Parathyroid adenoma (tissue), 2 donors: Measurements from ENCODE around the gene POU1F1.
"Not testable (repeated sequence)": the region's sequence is repeated elsewhere in the genome, so short reads cannot be mapped to it uniquely, and the experiment has no call there.

ENCODE experiments used
- H2AFZ ChIP-seq: fragments of 300-600 bp; sonication (generic); one replicate; pipeline ENCODE4 v1.7.0; 2017; ENCODE audit warnings: antibody characterized with exemption, mild to moderate bottlenecking
- H3K27ac ChIP-seq: fragments of 300-600 bp; sonication (generic); one replicate; pipeline ENCODE4 v1.7.0; 2017
- H3K27me3 ChIP-seq: fragments of 300-600 bp; sonication (generic); one replicate; pipeline ENCODE4 v1.7.0; 2017; ENCODE audit warnings: low read length; ENCODE audit not compliant: control insufficient read depth, insufficient read depth
- H3K36me3 ChIP-seq: fragments of 300-600 bp; sonication (generic); one replicate; pipeline ENCODE4 v1.7.0; 2017; ENCODE audit warnings: low read length; ENCODE audit not compliant: control insufficient read depth, insufficient read depth
- H3K4me1 ChIP-seq: fragments of 300-600 bp; sonication (generic); one replicate; pipeline ENCODE4 v1.7.0; 2017; ENCODE audit warnings: control low read depth
- H3K4me2 ChIP-seq: fragments of 300-600 bp; sonication (generic); one replicate; pipeline ENCODE4 v1.7.0; 2017; ENCODE audit warnings: low read length
- H3K4me3 ChIP-seq: fragments of 300-600 bp; sonication (generic); one replicate; pipeline ENCODE4 v1.7.0; 2017; ENCODE audit warnings: low read depth, low read length
- H3K79me2 ChIP-seq: fragments of 300-600 bp; sonication (generic); one replicate; pipeline ENCODE4 v1.7.0; 2017; ENCODE audit warnings: control low read depth
- H3K9ac ChIP-seq: fragments of 300-600 bp; sonication (generic); one replicate; pipeline ENCODE4 v1.7.0; 2017; ENCODE audit warnings: mild to moderate bottlenecking
- H3K9me3 ChIP-seq: fragments of 300-600 bp; sonication (generic); one replicate; pipeline ENCODE4 v1.7.0; 2017; ENCODE audit warnings: low read length; ENCODE audit not compliant: control insufficient read depth
- TF ChIP-seq, protein P1 (sequence below): fragments of 300-600 bp; sonication (generic); IDR thresholded peaks from one replicate; pipeline ENCODE4 v1.7.0; 2017; ENCODE audit warnings: antibody characterized with exemption, mild to moderate bottlenecking
- donor health status: primary hyperparathyroidism.

POU1F1 gene

DNA sequence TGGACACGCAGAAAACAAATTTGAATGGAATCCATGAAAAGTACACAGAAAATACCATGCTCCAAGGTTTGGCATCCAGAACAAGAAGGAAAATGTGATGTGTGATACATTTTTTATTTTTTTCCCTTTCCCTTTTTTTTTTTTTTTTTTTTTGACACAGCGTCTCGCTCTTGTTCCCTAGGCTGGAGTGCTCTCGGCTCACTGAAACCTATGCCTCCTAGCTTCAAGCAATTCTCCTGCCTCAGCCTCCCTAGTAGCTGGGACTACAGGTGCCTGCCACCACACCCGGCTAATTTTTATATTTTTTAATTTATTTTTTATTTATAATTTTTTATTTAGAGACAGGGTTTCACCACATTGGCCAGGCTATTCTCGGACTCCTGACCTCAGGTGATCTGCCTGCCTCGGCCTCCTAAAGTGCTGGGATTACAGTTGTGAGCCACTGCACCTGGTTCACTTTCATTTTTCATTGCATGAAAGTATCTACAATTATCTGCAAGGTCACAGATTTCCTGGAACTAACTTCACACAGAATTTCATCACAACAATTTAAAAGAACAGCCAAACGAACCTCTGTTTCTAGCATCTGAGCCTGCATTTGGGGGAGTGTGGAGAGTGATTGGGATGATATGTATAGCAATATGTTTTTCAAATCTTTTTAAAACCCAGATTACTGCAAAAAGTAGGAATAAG lies 8.3 kb downstream of the POU1F1 start:
- Histone ChIP-seq H3K4me2 (no peak overlapping the region), H3K4me1 (no peaks in the 10 kb centered on the region), H3K4me3 (no peak overlapping the region), H3K36me3 (no peaks in the 10 kb centered on the region), H3K9ac (no peak overlapping the region), H3K79me2 (no peaks in the 10 kb centered on the region), H3K27me3 (no peaks in the 10 kb centered on the region), H3K27ac (no peak overlapping the region), H2AFZ (no peak overlapping the region), H3K9me3 (no peaks in the 10 kb centered on the region)
- TF ChIP-seq, protein P1, sequence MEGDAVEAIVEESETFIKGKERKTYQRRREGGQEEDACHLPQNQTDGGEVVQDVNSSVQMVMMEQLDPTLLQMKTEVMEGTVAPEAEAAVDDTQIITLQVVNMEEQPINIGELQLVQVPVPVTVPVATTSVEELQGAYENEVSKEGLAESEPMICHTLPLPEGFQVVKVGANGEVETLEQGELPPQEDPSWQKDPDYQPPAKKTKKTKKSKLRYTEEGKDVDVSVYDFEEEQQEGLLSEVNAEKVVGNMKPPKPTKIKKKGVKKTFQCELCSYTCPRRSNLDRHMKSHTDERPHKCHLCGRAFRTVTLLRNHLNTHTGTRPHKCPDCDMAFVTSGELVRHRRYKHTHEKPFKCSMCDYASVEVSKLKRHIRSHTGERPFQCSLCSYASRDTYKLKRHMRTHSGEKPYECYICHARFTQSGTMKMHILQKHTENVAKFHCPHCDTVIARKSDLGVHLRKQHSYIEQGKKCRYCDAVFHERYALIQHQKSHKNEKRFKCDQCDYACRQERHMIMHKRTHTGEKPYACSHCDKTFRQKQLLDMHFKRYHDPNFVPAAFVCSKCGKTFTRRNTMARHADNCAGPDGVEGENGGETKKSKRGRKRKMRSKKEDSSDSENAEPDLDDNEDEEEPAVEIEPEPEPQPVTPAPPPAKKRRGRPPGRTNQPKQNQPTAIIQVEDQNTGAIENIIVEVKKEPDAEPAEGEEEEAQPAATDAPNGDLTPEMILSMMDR, result no peak

- no peak overlapping the region for H3K4me3 ChIP-seq
- H3K9me3 ChIP-seq, result no peaks in the 10 kb centered on the region
- no peaks in the 10 kb centered on the region for H3K27me3 ChIP-seq
- H2AFZ ChIP-seq, result no peak overlapping the region
- no peak overlapping the region for H3K4me2 ChIP-seq
- no peaks in the 10 kb centered on the region for H3K4me1 ChIP-seq
- H3K36me3 ChIP-seq, result no peaks in the 10 kb centered on the region
- no peaks in the 10 kb centered on the region for H3K79me2 ChIP-seq
- TF ChIP-seq, protein P1, result no peak
- no peak overlapping the region for H3K9ac ChIP-seq
- H3K27ac ChIP-seq, result no peak overlapping the region
Observed at GRCh38 chr3:87261925-87262324, 14.5 kb downstream of the POU1F1 start.

GRCh38 chr3:87260270-87260669 lies 16.1 kb downstream of the POU1F1 start:
- Histone ChIP-seq H3K4me2 (no peak overlapping the region), H3K9me3 (no peaks in the 10 kb centered on the region), H3K79me2 (no peaks in the 10 kb centered on the region), H3K9ac (no peak overlapping the region), H3K27ac (no peak overlapping the region), H3K4me1 (no peaks in the 10 kb centered on the region), H2AFZ (no peak overlapping the region), H3K27me3 (no peaks in the 10 kb centered on the region), H3K36me3 (no peaks in the 10 kb centered on the region), H3K4me3 (no peak overlapping the region)
- TF ChIP-seq, protein P1, result peak; percentile 58

- no peak overlapping the region for H2AFZ ChIP-seq
- no peak overlapping the region for H3K9ac ChIP-seq
- no peaks in the 10 kb centered on the region for H3K9me3 ChIP-seq
- H3K36me3 ChIP-seq, result no peaks in the 10 kb centered on the region
- H3K27ac ChIP-seq, result no peak overlapping the region
- H3K4me2 ChIP-seq, result no peak overlapping the region
- H3K27me3 ChIP-seq, result no peaks in the 10 kb centered on the region
- H3K4me3 ChIP-seq, result no peak overlapping the region
- no peaks in the 10 kb centered on the region for H3K79me2 ChIP-seq
- no peaks in the 10 kb centered on the region for H3K4me1 ChIP-seq
- TF ChIP-seq, protein P1, result no peak
Observed at GRCh38 chr3:87250009-87250408, 26.4 kb downstream of the POU1F1 start.

GRCh38 chr3:87248831-87249230 lies 27.6 kb downstream of the POU1F1 start:
- Histone ChIP-seq H3K4me3 (no peak overlapping the region), H3K36me3 (no peaks in the 10 kb centered on the region), H3K4me1 (no peaks in the 10 kb centered on the region), H3K9me3 (no peaks in the 10 kb centered on the region), H2AFZ (no peak overlapping the region), H3K27ac (no peak overlapping the region), H3K4me2 (no peak overlapping the region), H3K9ac (no peak overlapping the region), H3K79me2 (no peaks in the 10 kb centered on the region), H3K27me3 (no peaks in the 10 kb centered on the region)
- TF ChIP-seq, protein P1, result no peak

GRCh38 chr3:87248231-87248630 lies 28.2 kb downstream of the POU1F1 start:
- not testable (repeated sequence) for H3K4me1 ChIP-seq, H3K4me3 ChIP-seq, H3K27me3 ChIP-seq, H2AFZ ChIP-seq, H3K36me3 ChIP-seq, H3K9me3 ChIP-seq, H3K79me2 ChIP-seq, H3K4me2 ChIP-seq, H3K9ac ChIP-seq, H3K27ac ChIP-seq
